Stimulated activated CD4-positive, alpha-beta T cell treated with anti-CD3 and anti-CD28 coated beads, Interleukin-4, amount 100 ng/mL, for 24 hours (primary cell): ENCODE results near the gene TMEM236.

Experiments
- DNase-seq: peaks from one replicate; pipeline ENCODE4 v3.0.0-alpha.2; 2020

TMEM236 gene

DNA sequence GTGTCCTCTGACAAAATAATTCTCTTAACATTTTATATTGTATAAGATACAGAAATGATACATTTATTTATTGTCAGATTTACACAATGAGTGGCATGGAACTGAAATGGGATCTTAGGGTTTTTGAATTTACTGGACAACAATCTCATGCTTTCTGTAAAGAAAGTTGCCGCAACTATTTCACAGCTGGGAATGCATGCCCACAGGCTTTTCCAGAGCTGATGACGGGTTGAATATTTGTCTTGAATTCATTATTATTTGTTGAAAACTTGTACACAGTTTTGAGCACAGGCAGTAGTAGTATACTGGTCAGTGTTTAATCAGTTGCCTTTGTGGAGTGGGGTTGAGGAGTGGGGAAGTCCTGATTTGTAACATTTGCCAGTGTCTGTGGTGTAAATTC, 36.6 kb downstream of the TMEM236 start:
- no peak for DNase-seq

DNA sequence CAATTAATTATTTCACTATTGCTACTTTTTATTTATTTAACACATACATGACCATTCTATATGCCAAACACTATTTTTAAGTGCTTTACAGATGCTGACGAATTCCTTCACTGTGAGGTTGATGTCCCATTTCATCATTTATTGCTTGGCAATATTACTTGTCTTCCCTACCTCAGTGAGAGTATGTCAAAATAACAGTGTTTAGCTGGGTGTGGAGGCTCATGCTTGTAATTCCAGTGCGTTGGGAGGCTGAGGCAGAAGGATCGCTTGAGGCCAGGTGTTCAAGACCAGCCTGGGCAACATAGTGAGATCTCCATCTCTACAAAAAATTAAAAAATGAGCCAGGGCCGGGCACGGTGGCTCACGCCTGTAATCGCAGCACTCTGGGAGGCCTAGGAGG, 37.4 kb downstream of the TMEM236 start:
- no peak for DNase-seq

DNA sequence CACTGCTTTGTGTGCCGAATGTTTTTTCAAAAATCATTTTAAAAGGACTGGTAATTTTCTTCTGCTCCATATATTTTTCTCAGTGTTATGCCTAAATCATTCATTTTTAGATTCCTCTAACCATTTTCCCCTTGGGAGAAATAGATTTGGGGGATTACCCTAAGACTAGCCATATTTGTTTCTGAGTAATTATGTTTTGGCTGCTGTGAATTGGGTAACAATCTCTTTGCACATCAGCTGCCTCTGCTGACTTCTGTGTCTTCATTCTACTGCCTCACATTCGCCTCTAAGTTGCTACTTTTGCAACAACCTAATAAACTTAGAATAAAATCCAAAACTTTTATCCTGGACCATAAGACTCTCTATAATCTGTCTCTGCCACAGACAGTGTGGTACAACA, 38.6 kb downstream of the TMEM236 start:
- DNase-seq = no peak

DNA sequence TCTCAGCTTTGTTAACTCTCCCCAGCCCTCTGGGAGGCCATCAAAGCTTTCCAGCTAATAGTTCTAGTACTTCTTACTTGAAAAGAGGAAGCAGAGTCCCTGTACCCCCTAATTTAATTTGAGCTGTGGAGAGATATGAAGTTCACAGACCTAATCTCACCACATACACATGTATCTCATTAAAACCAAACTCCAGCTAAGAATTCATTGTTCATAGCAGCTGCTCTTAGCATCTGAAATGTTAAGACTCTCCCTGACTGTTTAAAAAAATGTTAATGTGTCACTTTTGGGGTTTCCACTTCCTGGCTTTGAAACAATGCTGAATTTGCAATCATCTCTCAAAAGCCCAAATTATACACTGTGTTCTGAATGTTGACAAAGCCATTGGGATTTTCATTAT, 41.0 kb downstream of the TMEM236 start:
- DNase-seq = no peak

DNA sequence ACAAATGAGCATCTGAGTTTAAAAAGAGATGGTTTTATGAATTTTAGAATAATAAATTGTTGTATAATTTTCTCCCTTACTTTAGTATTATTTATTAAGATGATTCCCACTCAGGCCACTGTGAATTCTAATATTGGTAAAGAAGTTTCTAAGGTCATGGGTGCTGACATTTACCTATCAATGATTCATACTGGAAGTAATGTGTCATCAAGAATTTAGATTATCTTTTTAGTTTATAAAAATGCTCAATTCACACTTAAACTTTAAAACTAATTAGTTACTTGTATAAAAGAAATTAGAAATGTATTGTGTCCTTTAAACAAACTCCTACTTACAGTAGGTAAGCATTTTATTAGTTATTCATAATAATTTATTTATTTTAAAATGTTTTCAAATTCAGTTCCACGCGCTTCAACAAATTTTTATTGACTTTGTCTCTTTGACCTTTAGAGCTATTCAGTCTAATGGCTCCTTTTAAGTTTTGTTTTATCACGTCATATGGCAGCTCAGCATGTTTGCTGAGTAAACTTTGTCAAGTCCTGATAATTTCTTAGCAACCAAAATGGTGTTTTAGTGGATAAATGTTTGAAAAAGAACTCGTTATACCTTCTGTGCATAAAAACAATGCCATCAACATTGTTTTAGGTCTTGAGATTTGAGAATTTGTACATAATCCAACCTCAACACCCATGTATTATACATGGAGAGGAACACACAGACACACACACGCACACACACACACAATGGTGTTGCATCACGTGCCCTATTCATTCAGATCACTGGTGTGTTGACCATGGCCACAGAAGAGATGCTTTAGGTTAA, 42.0 kb downstream of the TMEM236 start:
- DNase-seq = no peak

DNA sequence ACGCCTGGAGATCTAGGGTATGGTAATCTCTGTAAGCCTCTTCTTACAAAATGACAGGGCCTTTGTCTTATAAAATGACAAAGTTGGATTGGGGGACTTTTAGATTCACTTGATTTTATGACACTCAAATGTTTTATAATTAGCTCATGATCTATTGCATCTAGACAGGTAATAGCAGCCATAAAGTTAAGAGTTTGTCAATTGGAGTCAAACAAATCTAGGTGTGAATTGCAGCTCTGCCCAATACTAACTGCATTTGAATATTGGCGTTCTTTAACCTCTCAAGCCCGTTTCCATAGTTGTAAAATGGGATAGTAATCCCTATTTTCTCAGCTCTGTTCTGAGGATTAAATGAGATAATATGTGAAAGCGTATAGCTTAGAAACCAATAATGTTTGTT, 43.1 kb downstream of the TMEM236 start:
- DNase-seq = no peak

DNA sequence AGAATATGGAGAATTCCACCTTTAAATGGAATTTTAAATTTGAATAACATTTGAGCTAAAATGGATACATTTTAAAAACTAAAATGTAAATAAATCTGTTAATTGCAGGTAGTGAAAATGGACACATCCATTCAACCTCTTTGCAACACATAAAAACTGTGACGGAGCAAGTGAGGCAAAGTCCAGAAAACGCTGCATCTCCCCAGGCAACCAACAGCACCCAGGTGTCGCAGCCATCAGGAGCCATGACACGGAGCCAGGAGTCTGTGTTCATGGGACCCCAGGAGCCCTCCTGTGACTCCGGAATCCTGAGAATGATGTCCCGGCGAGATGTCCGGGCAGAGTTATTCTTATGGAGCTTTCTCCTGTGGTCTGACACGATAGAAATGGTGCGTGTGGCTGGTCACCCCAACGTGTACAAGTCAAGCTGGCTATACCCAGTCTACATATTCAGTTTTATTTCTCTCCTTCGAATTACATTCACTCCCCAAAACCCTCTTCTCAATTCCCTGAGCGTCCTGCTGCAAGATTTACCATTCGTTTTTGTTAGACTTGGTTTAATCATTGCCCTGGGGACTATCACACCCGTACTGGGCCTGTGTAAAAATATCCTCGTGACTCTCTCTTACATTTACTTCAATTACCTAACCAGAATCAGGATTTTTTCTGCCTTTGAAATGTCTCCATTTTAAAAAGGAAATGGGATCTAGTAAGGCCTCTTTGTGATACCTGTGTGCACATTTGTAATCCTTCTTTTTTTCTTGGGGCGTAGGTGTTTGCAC, 44.0 kb downstream of the TMEM236 start:
- DNase-seq = no peak

DNA sequence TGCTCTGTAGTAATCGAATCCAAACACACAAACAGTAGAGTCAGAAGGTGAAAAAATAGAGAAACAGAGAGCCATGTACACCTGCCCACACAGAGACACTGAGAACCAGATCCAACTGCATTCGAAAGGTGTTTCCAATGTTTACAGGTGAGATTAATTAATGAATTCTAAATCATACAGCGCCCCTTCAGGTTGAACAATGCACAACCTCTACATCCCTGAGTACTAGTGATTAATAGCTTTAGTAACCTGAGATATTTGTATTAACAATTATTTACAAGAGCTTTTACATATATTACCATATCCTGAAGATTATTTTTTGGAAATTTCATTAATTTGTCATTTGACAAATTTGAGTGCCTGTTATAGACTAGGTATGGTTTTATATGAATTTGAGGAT, 49.5 kb downstream of the TMEM236 start:
- DNase-seq = no peak

DNA sequence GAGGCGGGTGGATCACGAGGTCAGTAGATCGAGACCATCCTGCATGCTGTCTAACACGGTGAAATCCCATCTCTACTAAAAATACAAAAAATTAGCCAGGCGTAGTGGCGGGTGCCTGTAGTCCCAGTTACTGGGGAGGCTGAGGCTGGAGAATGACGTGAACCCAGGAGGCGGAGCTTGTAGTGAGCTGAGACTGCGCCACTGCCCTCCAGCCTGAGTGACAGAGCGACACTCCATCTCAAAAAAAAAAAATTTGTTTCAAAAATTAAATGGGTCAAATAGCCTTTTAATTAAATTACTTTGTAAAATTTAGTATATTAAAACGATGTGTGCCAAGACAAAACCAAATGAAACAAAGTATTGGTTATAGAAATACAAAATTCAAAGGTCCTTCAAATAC, 50.3 kb downstream of the TMEM236 start:
- no peak for DNase-seq

DNA sequence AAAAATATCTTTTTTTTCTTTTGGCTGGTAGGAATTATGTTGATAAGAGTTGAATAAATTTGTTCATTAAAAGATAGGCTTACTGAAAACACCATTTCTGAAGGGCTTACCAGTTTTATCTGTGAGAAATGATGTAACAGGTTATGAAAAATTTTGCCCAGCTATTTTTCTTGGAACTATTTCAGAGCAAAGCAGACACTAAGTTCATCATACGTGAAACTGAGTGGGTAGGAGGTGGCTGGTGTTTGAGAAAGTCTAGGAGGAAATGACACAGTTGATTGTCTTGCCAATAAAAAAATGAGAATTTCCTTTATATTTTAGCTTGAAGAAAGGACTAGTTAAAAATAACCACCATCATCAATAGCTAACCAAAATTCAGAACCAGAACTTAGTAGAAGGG, 51.0 kb downstream of the TMEM236 start:
- no peak for DNase-seq

DNA sequence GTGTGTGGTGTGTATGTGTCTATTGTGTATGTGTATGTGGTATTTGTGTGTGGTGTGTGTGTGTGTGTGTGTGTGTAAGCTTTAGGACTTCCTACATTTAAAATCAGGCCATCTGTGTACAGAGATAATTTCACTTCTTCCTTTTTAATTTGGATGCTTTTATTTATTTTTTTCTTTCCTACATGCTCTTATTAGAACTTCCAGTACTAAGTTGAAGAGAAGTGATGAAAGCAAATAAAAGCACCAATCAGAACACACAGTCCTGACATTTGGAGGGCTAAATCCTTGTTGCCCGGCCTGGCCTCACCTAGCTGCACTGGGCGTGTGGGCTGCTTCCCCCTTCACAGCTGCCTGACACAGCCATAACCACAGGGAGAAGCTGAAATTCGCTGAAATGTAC, 53.3 kb downstream of the TMEM236 start:
- no peak for DNase-seq

DNA sequence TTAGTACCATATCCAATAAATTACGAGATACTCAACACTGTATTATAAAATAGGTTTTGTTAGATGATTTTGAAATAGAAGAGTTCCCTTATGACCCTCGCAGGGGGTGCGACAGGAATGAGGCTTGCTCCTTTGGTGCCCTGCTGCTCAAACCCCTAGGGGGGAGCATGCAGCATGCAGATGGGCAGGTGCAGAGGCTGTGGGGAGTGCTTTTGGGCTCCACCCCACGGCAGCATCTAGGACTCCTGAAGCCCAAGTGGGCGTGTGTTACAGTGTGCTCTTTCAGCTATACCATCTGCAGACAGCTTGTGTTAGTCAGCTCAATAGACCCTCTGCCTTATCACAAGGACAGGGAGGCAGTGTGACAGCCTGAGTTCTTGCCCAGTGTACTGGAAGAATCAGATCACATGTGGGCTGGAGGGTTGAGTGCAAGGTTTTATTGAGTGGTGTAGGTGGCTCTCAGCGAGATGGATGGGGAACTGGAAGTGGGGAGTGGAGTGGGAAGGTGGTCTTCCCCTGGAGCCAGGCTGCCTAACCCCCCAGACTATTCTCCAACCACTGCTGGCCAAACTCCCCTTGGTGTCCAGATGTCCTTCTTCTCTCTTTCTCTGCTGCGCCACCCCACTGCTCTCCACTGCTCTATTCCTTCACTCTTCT, 54.0 kb downstream of the TMEM236 start:
- peak; percentile 12 for DNase-seq

DNA sequence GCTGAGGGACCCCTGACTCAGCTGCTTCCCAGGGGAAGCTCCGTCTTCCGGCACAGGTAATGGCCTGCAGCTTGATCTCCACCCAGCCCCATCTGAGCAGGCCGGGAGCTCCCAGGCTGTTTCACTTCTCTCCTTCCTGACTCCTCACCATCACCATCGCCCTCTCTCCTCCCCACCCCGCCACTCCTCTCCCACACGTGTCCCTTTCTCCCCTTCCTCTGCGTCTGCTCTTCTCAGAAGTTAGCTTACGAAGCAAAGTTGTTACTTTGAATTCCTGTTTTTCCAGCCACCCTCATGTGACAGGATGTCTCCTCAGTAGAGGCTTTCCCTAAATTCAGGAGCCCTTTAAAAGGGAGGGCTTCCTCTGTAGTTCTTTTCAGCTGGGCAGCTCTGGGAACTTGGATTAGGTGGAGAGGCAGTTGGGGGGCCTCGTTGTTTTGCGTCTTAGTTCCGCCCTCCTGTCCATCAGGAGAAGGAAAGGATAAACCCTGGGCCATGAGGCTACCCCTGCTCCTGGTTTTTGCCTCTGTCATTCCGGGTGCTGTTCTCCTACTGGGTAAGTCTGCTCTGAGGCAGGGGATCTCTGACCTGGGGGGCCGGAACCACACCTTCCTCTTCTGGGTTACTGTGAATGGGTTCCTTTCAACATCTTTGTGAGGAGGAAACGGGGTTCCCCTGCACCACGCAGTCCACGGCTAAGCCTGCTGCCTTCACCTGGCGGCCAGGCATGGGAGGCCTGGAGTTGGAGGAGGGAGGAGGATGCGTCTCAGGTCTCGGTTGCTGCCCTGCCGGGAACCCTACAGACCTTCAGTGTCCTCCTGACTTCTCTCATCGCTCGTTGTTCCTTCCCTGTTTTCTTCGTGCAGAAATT, 57.2 kb downstream of the TMEM236 start, which contains the start of gene MRC1:
Gene MRC1, plus strand, starts transcription at position 378 of the 871 bp plus-strand sequence. Its CDS starts 118 bp downstream, at position 496.
- DNase-seq = no peak

DNA sequence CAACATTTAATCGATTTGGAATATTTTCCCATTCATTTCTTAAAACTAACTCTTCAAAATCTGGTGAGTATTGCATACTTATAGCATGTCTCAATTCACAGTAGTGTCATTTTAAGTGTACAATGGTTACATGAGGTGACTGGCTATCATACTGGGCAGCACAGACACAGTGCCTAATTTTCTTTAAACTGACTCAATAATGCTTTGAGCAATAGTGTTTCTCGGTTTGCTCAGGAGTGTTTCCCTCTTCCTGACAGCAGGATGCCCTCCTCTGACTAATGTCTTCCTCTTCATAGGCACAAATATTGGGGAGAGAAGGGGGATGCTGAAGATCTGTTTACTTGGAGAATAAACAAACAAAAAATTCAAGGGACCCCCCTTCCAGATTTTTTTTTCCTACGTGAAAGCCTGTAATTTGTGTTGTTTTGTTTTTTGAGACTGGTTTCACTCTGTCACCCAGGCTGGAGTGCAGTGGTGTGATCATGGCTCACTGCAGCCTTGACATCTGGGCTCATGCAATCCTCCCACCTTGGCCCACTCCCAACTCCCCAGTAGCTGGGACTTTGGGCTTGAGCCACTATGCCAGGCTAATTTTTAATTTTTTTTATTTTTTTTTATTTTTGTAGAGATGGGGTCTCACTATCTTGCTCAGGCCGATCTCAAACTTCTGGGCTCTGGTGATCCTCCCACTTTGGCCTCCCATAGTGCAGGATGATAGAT, 59.3 kb downstream of the TMEM236 start:
- DNase-seq = no peak

DNA sequence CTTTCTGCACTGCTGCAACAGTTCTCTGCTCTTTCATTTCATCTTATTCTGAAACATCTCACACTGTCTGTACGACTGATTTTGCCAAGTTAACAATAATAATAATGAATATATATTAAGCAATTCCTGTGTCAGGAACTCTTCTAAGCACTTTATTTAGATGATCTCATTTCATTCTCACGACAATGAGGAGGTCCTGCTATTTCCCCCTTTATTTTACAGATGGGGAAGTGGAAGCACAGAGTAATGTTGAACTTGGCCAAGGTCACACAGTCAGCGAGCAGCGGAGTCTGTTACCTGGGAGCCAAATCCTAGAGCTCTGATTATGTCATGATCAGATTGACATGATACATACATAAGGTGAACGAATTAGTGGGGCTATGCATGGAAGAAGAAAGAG, 63.0 kb downstream of the TMEM236 start:
- DNase-seq = no peak

DNA sequence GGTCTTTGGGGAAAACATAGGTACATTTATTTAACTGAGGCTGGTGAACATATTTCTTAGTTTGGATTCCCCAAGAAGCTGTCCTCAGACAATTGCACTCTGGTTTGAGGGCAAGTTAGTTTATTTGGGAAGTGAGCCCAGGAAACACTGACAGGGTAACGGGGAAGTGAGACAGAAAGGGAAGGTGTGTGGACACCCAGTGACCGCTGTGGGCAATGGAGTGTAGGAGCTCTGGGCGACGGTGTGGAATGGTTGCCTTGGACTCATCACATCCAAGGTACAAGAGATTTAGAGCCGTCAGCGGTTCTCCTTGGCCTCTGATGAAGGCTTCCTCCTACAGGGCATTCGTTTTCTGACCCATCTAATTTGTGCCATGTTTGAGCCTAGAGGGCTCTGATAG, 64.2 kb downstream of the TMEM236 start:
- DNase-seq = no peak

DNA sequence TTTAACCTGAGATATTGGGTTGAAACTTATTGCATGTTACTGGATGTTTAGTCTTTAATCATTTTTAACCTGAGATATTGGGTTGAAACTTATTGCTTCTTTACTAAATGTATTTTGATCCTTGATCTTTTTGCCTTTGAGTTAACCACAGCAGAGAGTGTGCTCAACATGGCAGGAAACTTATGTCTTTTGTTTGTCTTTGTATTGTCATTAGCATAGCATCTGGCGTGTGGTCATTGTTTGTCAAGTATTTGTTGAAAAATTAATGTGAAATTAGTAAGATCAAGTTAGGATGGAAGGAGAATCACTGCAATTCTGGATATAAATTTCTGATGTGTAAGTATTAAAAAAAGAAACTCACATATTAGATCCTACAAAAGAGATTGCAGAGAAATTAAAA, 65.3 kb downstream of the TMEM236 start:
- DNase-seq = no peak

DNA sequence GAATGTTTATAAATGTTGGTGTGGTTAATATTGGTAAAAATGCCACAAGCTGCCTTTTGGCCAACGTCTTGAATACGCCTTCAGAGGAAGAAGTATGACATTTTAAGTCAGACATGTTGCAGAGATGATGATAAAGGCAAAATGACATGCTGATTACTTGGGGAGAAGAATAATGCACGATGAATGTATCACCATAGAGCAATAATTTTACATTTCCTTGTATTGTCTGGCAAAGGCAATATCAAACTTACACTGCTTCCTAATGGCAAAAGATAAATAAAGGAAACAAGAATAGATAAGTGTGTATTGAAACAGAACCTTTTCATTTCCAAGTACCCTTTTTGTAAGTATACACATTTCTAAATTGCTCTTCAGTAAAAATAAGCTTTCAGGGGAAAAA, 65.8 kb downstream of the TMEM236 start:
- no peak for DNase-seq

DNA sequence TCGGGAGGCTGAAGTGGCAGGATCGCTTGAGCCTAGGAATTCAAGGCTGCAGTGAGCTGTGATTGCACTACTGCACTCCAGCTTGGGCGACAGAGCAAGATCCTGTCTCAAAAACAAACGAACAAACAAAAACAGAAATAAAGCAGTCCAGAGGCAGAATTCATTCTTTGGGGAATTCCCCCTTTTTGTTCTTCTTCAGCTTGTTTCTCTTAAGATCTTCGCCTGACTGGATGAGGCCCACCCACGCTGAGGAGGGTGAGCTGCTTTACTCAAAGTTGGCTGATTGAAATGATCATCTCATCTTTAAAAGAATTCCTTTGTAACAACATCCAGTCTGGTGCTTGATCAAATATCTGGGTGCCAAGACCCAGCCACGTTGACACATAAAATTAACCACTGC, 67.8 kb downstream of the TMEM236 start:
- DNase-seq = no peak

DNA sequence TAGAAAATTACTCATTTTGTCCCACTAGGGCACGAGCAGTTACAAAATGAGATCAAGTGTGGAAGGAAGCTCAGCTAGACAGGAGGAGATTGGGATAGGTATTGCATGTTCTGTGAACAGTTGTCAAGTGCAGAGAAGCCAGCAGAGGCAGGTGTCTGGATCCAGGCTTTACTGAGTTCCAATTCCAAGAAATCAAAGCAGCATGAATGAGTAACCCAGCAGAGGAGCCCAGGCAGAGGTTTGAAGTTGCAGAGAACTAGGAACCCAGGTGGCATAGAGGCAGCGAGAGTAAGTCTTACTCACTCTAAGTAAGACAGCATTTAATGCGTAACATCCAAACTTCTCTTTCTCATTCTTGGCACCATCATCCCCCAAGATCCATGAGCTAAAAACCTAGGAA, 68.9 kb downstream of the TMEM236 start:
- DNase-seq = no peak

DNA sequence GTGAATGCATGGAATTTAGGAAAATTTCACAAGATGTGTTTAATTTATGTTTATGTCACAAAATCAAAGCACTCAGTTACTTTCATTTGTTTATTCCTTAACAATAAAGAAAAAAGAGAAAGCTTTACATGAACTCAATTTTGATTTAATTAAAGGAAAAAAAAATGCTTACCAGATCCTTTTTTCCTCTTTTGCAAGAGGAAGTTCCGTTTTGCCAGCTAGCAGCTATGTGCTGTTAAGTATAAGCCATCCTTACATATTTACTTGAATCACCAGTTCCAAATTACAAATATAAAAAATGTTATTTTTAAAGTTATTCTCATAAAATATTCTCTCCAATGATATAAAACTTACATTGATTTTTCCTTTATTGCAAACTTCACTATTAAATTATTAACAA, 69.9 kb downstream of the TMEM236 start:
- no peak for DNase-seq

DNA sequence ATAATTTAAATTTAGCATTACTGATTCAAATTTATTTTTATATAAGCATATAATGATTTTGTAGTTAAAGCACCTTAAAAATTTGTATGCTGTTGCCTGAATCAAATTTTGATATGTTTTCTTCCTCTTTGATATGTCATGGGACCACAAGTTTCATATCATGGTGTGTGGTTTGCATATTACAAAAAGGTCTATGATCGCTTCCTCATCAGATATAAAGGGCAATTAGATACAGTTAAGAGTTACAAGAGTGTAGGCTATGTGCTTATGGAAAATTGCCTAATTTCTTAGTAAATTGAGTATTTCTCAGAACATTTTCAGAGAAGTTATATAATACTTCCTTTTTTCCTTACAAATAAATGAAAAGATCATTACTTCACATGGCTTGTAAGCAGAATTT, 79.3 kb downstream of the TMEM236 start:
- DNase-seq = no peak
